HG03558 (cell line): ENCODE data around the gene TMSB15C.
"Not testable (repeated sequence)": the region's sequence is repeated elsewhere in the genome, so short reads cannot be mapped to it uniquely, and the experiment has no call there.

Source experiments
- ATAC-seq: cut with Tn5 transposase; IDR thresholded peaks from one replicate; pipeline ENCODE4 v1.9.1; 2021; ENCODE audit warnings: moderate number of reproducible peaks; ENCODE audit not compliant: unreplicated experiment; ENCODE audit errors: extremely low read depth

The TMSB15C gene

DNA sequence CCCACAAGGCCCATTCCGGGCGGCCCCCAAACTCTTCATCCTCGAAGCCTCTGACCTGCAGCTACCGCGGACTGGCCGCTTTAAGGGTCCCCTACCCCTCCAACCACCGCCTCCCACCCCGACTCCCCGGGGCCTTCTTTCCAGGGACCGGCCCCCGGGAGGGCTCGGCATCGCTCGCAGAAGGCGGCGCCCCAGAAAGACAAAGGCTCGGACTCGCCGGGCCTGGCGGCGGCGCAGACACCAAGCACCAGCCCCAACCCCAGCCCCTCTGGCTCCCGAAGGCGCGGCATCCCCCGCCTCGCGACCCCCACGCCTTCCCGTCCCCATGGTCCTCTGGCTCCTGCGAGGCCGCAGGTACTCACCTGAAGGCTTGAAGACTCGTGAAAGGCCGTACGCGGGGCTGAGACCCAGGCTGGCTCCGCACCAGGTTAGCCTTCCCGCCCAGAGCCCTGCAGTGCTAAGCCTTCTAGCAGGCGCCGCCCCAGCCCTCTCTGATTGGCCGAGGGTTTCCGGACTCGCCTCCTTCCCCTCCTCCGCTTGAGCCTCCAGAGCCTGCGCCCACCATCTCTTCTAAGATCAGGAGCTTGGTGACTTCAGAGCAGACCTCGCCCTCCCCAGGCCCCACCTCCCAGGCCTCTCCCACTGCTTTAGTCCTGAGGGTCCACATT lies at the start of gene TMSB15C:
Gene TMSB15C, minus strand, starts transcription at position 459 of the 668 bp plus-strand sequence.
- peak; percentile 67 for ATAC-seq

- ATAC-seq, result no peak
Measured at GRCh38 chrX:104122829-104123228, 46.8 kb upstream of the TMSB15C start.

DNA sequence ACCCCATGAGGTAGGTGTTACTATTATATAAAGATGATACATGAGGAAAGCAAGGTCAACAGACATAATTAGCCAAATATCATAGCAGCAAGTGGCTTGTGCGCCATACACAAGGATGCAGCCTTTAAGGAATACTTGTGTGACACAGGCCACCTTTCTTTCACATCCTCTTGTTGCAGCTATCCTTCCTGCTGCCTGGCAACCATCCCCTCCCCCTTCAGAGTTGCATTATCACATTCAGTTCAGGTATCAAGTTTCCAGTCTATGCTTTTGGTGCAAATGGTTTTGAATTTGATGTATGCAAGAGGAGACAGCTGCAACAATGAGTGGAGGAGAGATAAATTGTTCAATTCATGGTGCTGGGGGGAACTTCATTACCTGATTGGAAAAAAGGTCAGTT lies 42.7 kb upstream of the TMSB15C start:
- ATAC-seq, result no peak

- no peak for ATAC-seq
Measured at GRCh38 chrX:104117759-104118158, 41.7 kb upstream of the TMSB15C start.

DNA sequence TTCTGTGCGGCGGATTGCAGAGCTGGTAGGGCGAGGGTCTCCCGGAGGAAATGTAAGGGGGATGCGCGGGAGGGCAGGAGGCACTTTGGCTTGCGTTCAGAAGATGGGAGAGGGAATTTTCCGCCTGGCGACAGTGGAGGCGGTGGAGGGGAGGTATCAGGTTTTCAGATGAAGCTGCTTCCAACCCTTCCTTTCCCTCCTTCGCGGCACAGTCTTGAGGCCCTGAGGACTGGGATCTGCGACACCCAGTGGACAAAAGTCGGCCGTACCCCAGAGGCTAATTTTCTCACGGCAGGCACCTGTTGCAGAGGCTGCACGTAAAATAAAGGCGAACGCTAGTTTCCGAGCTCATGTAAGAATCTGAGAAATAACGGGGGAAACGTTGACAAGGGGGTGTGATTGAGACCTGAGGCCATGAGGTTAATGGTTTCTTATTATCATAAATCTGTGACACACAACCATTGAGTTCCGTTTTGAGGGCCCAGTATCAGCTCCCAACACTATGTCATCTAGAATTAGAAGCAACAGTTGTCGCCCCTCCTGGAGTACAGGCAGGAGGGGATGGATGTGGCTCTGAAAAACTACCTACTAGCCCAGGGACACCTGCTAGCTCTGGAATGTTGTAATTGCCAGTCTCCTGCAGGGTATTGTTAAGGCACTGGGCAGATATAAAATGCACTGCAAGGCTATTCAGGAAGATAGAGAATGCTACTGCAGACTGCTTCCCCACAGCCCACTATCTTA lies 37.4 kb upstream of the TMSB15C start:
- ATAC-seq, result no peak

- peak; percentile 51 for ATAC-seq
Measured at GRCh38 chrX:104112326-104112951, 36.4 kb upstream of the TMSB15C start, which contains the start of gene ZCCHC18. ZCCHC18 (plus strand) TSS chrX:104112523; CDS start chrX:104114112, 1,589 bp downstream.

DNA sequence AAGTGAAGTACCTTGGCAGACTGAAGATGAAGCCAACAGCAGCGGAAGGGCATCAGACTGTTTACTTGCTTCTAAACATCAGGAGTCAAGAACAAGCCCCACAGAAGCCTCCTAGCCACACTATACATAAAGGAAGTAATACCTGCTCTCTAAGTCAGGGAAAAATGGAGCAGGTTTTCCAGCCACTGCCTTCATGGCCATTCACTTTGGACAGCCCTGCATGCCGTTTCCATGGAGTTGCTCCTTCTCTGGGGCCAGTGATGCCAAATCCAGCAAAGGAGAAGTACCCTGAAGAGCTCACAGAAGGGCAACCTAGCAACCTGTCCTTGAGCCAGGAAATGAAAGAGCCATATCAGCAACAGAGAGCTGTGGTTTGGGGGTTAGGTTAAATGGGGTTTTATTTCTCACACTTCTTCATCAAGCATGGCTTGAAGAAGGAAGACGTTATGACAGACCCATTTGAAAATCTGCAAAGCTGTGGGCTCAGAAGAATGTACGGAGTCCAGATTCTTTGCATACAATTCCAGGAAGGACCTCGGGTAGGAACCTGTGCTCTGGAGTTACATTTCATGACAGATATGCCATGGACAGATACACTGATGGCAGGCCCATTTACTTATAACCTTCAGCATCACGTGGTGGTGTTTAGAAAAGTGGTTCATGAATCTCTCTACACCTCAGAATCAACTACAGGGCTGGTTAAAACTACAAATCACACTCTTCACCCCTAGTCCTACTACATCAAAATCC lies 34.6 kb upstream of the TMSB15C start:
- not testable (repeated sequence) for ATAC-seq

DNA sequence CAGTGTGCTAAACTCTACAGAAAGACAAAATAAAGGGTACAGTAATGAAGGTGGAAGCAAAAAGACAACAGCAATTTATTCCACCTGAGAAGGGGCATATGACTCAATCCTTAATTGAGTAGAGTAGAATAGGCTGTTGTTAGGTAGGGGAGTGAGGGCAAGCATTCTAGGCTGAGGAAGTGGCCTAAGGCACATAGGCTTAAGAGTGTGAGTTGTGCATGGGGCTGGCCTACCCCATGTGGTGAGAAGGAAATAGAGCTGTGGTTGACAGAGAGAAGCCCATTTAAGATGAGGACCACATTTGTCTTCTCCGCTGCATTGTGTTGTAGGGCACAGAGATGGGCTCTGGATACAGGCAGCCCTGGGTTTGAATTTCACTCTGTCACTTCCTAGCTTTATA lies 32.9 kb upstream of the TMSB15C start:
- ATAC-seq, result no peak

DNA sequence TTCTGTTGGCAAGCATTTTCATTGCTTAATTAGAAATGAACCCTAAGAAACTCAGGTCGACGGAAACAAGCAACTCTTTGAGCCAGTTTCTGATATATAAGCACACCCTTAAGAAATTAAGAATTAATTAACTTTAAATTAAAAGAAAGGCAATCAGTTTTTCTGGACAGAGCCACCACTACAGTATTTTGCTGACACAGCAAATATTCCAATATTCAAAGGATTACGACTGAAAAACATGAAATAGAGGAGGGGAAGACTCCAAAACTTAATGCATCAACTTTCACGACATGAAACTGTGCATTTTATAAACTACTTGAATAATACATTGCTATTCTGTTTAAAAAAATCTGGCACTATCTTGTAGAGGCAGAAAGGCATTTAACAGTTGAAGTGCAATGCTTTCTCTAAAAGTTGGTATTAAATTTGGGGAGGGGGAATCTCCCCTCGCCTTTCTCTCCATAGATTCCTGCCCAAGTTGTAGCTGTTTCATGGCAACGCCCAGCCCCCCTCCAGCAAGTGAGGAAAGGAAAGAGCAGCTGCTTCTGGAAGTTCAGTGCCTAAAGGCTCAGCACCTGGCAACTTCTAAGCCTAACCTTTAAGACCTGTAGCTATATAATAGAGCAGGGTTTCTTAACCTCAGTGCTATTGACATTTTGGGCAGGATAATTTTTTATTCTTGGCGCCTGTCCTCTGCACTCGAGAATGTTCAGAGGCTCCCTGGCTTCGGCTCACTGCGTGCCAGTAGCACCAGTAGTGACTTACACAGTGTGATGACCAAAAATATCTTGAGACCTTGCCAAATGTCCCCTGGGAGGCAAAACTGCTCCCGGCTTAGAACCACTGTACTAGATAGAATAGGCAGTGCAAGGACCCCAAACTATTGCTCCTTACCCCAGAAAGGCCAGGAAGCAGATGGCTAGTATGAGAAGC lies 29.6 kb upstream of the TMSB15C start:
- ATAC-seq, result no peak

- ATAC-seq, result no peak
Measured at GRCh38 chrX:104104676-104105075, 28.6 kb upstream of the TMSB15C start.

DNA sequence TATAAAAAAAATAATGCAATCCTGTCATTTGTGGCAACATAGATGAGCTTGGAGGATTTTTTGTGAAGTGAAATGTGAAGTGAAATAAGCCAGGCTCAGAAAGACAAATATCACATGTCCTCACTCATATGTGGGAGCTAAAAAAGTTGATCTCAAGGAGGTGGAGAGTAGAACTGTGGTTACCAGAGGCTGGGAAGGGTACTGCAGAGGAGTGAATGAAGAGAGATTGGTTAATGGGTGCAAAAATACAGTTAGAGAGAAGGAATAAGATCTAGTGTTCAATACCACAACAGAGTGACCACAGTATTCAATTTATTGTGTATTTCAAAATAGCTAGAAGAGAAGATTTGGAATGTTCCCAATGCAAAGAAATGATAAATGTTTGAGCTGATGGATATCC lies 22.9 kb upstream of the TMSB15C start:
- no peak for ATAC-seq

GRCh38 chrX:104098151-104098808 lies 22.2 kb upstream of the TMSB15C start:
- peak; percentile 67 for ATAC-seq

DNA sequence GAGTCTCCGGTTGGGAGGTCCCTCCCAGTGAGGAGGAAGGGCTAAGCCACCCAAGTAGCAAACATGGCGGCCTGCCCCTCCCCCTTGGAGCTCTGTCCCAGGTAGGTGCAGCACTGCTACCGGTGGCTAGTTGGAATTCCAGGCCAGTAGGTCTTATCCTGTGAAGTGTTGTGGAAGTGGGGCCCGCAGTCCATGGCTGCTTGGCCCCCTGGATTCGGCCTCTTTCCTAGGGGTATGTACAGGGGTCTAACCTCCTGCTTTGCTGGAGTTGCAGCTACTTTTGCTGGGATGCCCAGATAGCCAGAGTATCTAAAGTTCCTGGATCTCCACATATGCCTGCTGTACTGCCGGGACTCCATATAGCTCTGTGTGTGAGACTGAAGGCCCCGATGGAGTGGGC lies 9.9 kb upstream of the TMSB15C start:
- ATAC-seq, result no peak

DNA sequence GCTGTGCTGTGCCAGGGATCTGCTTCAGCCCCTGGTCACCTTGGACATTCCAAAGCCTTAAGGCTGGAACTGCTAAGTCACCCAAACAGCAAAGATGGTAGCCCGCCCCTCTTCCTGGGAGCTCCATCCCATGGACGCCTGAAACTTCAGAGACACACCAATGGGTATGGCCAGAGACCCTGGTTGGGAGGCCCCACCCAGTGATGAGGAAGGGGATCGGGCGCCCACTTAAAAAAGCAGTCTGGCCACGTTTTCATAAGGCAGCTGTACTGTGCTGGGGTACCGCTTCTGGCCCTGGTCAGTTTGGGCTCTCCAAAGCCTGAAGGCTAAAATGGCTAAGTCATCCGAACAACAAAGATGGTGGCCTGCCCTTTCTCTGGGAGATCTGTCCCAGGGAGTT lies 9.4 kb upstream of the TMSB15C start:
- no peak for ATAC-seq

- ATAC-seq, result no peak
Measured at GRCh38 chrX:104084534-104085277, 8.7 kb upstream of the TMSB15C start.

DNA sequence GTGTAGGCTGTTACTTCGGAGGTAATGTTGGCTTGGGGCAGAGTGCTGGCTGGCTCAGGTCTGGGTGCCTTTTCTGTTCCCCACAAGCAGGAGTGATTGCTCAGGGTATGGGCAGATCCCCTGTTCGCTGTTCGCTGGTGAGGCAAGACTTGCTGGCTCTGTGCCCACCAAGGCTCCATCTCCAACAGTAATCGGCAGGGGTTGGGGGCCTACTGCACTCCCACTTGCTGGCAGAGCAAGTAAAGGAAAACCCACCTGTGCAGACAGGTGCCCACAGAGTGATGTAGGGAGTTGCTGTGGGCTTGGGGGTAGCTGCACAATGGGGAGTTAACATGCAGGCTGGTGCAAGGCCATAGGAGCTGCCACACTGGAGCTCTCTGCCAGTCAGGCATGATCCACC lies 8.0 kb upstream of the TMSB15C start:
- no peak for ATAC-seq

- not testable (repeated sequence) for ATAC-seq
Measured at GRCh38 chrX:104077854-104078253, 1.8 kb upstream of the TMSB15C start.

GRCh38 chrX:104062636-104063035 lies 13.4 kb downstream of the TMSB15C start:
- ATAC-seq, result not testable (repeated sequence)
